GM19238 (cell line): ENCODE measurements around the gene AFP.
"Not testable (repeated sequence)": the region's sequence is repeated elsewhere in the genome, so short reads cannot be mapped to it uniquely, and the experiment has no call there.

ENCODE experiments used
- DNase-seq: peaks from one replicate; pipeline ENCODE4 v3.0.0; 2011; ENCODE audit warnings: low spot score; ENCODE audit not compliant: insufficient read length

The AFP gene

DNA sequence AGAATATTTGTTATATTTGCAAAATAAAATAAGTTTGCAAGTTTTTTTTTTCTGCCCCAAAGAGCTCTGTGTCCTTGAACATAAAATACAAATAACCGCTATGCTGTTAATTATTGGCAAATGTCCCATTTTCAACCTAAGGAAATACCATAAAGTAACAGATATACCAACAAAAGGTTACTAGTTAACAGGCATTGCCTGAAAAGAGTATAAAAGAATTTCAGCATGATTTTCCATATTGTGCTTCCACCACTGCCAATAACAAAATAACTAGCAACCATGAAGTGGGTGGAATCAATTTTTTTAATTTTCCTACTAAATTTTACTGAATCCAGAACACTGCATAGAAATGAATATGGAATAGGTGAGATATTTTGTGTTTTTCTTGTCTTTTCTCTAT, at the start of gene AFP:
Gene AFP, plus strand, starts transcription at position 238 of the 400 bp plus-strand sequence. Its CDS starts 42 bp downstream, at position 280.
- no peak for DNase-seq

DNA sequence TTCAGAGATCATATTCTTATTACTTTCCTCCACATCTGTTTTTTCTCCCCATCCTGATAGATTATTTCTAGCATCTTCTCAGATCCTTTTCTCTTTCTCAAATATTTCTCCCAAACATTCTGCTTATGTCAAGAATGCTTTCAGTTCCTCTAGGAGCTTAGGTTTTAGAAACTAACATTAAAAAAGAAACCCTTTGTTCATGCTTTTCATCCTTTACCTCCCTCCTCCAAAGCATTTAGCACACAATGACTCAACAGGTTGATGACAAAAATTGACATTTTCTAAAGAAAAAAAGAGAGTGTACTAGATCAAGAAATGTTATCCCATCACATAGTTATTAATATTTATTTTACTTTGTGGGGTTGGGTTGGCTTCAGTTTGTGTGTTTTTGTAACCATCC, 48.5 kb upstream of the AFP start:
- no peak for DNase-seq

DNA sequence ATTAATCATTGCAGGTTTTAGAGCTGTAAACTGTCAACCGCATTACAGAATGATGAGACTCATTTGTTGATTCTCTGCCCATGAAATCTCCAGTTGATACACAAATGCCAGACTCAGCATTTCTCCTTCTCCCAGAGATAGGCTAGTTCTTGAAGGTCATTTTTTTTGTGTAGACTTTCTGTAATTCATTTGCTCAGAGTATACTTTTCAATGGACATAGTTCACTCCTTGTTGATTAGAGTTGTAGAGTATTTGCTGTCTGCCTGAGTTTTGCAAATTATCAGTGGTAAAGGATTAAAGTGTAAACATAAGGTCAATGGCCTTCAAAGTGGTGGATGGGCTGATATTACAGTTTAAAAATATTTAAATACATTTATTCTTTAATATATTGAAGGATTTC, 47.1 kb upstream of the AFP start:
- DNase-seq = no peak

DNA sequence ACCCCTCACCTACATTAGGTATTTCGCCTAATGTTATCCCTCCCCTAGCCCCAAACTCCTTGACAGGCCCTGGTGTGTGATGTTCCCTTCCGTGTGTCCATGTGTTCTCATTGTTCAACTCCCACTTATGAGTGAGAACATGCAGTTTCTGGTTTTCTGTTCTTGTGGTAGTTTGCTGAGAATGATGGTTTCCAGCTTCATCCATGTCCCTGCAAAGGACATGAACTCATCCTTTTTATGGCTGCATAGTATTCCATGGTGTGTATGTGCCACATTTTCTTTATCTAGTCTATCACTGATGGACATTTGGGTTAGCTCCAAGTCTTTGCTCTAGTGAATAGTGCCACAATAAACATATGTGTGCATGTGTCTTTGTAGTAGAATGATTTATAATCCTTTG, 46.4 kb upstream of the AFP start:
- DNase-seq = not testable (repeated sequence)

DNA sequence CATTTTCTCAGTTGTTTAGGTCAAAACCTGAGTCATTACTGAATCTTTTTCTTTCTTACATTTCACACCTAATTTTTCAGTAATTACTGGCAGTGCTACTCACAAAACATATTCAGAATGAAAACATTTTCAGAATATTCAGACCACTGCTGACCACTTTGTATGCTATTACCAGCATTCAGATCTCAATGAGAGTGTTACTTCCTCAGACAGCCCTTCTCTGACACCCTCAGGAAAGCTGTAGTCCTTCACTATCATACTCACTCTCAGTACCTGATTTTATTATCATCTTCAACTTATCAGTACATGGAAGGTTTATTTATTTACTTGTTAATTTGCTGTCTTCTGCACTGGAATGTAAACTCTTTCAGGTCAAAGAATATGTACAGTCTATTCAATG, 44.2 kb upstream of the AFP start:
- DNase-seq = no peak

DNA sequence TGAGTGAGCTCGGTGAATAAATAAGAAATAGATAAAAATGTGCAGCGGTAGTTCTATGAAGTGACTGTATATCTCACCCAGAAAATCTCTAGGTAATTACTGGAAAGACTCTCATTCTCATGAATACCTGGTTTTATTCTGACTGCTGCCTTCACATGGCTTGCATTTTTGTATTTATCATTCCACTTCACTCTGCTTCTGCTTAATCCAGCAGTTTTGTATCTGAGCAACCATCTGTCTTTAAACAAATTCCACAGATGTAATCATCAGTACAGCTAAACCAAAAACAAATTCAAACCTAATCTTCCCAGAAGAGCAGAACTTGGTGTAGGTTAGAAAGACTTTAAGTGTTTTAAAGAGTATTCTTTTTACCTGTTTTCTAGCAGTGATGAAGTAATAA, 43.1 kb upstream of the AFP start:
- no peak for DNase-seq

DNA sequence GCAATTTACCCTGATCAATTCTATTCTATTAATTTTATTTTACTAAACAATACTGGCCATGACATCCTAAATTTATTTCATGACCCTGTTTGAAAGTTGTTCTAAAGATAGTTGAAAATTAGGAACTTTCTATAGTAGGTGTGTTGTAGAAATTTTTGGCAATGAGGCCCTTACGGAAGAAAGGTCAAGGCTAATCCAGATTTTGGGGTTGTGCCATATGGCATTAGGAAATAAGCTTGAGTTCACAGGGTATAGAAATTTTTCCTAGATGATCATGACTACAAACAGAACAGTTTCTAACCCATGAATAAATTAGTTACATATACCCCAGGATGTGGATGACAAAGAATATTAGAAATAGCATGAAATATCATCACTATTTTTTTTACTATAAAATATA, 39.7 kb upstream of the AFP start:
- DNase-seq = no peak

DNA sequence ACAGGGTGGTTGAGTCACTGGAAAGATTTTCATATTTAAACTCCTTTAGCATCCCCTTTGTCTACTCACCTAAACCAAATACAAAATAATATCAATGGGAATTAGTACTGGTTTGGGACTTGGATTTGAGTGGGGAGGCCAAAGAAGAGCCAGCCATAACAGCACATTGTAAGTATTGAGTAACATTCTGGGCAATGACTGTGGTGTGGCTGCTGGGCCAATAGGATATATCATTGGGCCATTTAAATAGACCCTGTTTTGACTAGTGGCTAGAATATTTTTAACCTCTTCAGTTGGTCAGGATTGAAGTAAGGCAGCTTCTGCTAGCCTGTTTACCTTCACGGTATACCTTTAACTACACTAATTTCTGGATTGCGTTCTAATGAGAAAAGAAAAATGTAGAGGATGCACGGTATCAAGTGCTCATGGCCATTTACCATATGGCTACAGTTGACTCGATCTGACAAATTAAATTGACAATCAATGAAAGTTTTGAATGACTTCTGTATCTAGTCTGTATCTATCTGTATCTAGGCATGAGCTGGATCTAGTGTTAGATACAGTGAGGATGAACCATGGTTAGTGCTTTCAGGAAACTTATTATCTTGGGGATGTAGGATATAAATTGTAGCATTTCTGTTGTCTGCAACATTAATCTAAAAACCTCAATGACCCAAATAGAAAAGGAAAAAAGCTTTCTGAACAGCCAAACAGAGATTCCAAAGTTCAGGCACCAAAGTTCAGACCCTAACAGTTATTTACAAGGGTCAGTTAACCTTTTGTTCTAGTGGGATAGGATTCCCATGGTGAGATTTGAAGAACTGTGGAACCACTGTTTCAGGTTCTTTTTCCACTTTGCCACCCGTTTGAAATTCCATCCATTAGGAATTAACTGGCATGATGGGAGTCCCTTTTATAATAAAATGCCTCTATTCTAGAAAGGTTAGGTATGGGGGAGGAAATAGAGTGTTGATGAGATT, 38.7 kb upstream of the AFP start:
- DNase-seq = no peak

DNA sequence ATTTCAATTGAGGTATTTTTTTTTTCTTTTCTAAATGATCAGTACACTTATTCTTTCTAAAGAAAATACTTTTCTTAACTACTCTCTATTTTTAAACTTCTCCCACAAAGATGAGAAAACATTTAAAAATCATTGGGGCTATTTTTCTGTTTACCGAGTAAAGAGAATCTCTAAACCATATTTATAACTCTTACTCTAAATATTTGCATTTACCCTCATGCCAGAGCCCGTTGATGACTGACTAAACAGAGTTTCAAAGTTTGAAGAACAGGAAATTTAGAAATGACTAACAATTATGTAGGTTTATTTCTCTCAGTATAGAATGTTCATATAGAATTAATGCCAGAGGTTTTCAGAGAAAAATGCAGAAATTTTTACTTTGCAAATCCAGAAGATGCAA, 34.6 kb upstream of the AFP start:
- no peak for DNase-seq

DNA sequence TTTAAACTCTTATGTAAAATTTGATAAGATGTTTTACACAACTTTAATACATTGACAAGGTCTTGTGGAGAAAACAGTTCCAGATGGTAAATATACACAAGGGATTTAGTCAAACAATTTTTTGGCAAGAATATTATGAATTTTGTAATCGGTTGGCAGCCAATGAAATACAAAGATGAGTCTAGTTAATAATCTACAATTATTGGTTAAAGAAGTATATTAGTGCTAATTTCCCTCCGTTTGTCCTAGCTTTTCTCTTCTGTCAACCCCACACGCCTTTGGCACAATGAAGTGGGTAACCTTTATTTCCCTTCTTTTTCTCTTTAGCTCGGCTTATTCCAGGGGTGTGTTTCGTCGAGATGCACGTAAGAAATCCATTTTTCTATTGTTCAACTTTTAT, 32.0 kb upstream of the AFP start, which contains the start of gene ALB:
Gene ALB, plus strand, starts transcription at position 246 of the 400 bp plus-strand sequence. Its CDS starts 41 bp downstream, at position 287.
- DNase-seq = no peak

DNA sequence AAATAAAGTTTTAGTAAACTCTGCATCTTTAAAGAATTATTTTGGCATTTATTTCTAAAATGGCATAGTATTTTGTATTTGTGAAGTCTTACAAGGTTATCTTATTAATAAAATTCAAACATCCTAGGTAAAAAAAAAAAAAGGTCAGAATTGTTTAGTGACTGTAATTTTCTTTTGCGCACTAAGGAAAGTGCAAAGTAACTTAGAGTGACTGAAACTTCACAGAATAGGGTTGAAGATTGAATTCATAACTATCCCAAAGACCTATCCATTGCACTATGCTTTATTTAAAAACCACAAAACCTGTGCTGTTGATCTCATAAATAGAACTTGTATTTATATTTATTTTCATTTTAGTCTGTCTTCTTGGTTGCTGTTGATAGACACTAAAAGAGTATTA, 31.6 kb upstream of the AFP start:
- DNase-seq = no peak

DNA sequence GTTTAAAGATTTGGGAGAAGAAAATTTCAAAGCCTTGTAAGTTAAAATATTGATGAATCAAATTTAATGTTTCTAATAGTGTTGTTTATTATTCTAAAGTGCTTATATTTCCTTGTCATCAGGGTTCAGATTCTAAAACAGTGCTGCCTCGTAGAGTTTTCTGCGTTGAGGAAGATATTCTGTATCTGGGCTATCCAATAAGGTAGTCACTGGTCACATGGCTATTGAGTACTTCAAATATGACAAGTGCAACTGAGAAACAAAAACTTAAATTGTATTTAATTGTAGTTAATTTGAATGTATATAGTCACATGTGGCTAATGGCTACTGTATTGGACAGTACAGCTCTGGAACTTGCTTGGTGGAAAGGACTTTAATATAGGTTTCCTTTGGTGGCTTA, 30.9 kb upstream of the AFP start:
- no peak for DNase-seq

DNA sequence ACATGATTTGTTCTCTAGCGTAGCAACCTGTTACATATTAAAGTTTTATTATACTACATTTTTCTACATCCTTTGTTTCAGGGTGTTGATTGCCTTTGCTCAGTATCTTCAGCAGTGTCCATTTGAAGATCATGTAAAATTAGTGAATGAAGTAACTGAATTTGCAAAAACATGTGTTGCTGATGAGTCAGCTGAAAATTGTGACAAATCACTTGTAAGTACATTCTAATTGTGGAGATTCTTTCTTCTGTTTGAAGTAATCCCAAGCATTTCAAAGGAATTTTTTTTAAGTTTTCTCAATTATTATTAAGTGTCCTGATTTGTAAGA, 29.5 kb upstream of the AFP start:
- DNase-seq = no peak

DNA sequence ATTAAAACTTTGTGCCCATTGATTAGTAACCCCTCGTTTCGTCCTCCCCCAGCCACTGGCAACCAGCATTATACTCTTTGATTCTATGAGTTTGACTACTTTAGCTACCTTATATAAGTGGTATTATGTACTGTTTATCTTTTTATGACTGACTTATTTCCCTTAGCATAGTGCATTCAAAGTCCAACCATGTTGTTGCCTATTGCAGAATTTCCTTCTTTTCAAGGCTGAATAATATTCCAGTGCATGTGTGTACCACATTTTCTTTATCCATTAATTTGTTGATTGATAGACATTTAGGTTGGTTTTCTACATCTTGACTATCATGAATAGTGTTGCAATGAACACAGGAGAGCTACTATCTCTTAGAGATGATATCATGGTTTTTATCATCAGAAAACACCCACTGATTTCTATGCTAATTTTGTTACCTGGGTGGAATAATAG, 28.8 kb upstream of the AFP start:
- no peak for DNase-seq

DNA sequence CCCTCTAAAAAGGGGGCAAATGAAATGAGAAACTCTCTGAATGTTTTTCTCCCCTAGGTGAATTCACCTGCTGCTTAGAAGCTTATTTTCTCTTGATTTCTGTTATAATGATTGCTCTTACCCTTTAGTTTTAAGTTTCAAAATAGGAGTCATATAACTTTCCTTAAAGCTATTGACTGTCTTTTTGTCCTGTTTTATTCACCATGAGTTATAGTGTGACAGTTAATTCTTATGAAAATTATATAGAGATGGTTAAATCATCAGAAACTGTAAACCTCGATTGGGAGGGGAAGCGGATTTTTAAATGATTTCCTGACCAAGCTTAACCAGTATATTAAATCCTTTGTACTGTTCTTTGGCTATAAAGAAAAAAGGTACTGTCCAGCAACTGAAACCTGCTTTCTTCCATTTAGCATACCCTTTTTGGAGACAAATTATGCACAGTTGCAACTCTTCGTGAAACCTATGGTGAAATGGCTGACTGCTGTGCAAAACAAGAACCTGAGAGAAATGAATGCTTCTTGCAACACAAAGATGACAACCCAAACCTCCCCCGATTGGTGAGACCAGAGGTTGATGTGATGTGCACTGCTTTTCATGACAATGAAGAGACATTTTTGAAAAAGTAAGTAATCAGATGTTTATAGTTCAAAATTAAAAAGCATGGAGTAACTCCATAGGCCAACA, 27.7 kb upstream of the AFP start:
- DNase-seq = no peak

DNA sequence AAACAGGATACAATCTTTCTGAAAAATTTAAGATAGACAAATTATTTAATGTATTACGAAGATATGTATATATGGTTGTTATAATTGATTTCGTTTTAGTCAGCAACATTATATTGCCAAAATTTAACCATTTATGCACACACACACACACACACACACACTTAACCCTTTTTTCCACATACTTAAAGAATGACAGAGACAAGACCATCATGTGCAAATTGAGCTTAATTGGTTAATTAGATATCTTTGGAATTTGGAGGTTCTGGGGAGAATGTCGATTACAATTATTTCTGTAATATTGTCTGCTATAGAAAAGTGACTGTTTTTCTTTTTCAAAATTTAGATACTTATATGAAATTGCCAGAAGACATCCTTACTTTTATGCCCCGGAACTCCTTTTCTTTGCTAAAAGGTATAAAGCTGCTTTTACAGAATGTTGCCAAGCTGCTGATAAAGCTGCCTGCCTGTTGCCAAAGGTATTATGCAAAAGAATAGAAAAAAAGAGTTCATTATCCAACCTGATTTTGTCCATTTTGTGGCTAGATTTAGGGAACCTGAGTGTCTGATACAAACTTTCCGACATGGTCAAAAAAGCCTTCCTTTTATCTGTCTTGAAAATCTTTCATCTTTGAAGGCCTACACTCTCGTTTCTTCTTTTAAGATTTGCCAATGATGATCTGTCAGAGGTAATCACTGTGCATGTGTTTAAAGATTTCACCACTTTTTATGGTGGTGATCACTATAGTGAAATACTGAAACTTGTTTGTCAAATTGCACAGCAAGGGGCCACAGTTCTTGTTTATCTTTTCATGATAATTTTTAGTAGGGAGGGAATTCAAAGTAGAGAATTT, 26.8 kb upstream of the AFP start:
- DNase-seq = no peak

DNA sequence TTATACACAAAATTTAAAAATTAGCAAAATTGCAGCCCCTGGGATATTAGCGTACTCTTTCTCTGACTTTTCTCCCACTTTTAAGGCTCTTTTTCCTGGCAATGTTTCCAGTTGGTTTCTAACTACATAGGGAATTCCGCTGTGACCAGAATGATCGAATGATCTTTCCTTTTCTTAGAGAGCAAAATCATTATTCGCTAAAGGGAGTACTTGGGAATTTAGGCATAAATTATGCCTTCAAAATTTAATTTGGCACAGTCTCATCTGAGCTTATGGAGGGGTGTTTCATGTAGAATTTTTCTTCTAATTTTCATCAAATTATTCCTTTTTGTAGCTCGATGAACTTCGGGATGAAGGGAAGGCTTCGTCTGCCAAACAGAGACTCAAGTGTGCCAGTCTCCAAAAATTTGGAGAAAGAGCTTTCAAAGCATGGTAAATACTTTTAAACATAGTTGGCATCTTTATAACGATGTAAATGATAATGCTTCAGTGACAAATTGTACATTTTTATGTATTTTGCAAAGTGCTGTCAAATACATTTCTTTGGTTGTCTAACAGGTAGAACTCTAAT, 26.0 kb upstream of the AFP start:
- no peak for DNase-seq

DNA sequence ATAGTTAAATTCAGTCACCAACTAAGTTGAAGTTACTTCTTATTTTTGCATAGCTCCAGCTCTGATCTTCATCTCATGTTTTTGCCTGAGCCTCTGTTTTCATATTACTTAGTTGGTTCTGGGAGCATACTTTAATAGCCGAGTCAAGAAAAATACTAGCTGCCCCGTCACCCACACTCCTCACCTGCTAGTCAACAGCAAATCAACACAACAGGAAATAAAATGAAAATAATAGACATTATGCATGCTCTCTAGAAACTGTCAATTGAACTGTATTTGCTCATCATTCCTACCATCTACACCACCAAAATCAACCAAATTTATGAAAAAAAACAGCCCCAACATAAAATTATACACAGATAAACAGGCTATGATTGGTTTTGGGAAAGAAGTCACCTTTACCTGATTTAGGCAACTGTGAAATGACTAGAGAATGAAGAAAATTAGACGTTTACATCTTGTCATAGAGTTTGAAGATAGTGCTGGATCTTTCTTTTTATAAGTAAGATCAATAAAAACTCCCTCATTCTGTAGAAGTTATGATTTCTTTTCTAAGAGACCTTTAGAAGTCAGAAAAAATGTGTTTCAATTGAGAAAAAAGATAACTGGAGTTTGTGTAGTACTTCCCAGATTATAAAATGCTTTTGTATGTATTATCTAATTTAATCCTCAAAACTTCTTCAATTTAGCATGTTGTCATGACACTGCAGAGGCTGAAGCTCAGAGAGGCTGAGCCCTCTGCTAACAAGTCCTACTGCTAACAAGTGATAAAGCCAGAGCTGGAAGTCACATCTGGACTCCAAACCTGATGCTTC, 24.9 kb upstream of the AFP start:
- DNase-seq = no peak

DNA sequence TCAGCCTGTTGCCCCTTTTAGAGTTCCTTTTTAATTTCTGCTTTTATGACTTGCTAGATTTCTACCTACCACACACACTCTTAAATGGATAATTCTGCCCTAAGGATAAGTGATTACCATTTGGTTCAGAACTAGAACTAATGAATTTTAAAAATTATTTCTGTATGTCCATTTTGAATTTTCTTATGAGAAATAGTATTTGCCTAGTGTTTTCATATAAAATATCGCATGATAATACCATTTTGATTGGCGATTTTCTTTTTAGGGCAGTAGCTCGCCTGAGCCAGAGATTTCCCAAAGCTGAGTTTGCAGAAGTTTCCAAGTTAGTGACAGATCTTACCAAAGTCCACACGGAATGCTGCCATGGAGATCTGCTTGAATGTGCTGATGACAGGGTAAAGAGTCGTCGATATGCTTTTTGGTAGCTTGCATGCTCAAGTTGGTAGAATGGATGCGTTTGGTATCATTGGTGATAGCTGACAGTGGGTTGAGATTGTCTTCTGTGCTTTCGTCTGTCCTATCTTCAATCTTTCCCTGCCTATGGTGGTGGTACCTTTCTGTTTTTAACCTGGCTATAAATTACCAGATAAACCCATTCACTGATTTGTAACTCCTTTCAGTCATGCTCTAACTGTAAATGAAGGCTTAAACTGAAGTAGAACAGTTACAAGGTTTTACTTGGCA, 24.1 kb upstream of the AFP start:
- DNase-seq = no peak

DNA sequence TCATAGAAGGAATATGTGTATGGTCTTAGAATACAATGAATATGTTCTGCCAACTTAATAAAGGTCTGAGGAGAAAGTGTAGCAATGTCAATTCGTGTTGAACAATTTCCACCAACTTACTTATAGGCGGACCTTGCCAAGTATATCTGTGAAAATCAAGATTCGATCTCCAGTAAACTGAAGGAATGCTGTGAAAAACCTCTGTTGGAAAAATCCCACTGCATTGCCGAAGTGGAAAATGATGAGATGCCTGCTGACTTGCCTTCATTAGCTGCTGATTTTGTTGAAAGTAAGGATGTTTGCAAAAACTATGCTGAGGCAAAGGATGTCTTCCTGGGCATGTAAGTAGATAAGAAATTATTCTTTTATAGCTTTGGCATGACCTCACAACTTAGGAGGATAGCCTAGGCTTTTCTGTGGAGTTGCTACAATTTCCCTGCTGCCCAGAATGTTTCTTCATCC, 22.7 kb upstream of the AFP start:
- no peak for DNase-seq
